NOMO-1 (cell line): ENCODE data around the gene UTP15.

ENCODE experiments used
- DNase-seq, 2 experiments: peaks; one replicate each; lab custom pipeline; 2025; ENCODE audit not compliant: unreplicated experiment in 2 of 2; lab: John Stamatoyannopoulos, UW

The UTP15 gene

GRCh38 chr5:73564675-73565074, 868 bp upstream of the UTP15 start:
- peak; percentile 18 for DNase-seq

DNA sequence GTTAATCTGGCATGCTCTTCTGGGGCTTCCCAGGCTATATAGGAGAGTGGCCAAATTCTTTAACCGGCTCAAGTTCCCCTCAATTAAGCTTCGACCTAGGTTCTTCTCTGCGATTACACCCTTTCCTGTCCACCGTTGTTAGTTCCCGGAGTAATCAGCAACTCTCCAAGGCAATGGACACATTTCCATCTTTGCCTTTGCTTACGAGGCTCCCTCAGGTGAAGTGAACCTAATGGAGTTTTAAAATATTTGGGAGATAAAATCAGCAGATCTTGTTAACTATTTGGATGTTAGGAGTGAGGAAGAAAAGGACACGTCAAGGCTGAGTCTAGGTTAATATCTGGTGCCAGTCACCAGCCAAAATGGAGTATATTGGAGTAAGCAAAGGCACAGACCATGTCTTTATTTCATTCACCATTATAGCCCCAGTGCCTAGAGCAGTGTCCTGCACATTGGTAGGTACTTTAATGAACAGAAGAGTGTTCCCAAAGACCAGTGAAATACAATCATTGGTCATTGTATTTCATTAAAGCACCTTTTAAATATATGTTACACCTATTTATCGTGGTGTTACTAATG, 515 bp downstream of the UTP15 start:
- DNase-seq = peak in 1 of 2 experiments; percentile 50

DNA sequence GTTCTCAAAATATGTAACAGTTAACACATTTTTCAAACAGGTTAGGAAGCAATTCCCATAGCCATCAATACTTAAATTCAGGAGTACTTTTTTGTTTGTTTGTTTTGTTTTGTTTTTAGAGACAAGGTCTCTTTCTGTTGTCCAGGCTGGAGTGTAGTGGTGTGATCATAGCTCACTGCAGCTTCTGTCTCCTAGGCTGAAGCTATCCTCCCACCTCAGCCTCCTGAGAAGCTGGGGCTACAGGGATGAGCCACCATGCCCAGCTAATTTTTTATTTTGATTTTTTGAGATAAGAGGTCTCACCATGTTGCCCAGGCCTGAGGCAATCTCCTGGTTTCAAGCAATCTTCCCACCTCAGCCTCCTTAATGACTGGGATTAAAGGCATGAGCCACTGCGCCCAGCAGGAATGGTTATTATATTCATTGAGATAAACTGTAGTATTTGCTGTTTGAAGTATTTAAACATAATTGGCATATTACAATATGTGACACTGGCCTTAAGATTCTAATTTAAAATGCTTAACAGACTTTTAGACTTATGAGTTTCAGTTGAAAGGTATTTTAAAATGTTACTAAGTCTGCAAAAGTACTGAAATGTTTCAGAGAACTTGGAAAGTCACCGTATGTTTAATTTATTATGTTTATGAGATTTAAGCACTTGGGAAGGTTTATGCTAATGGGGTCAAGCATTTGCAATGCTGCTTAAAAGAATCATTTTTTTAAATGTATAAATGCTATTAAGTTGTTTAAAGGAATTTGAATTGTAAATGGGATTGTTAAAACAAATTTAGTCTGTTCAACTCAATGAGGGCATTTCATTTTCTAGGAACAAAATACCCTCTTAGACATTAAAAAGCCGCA, 17.0 kb downstream of the UTP15 start:
- no peak for DNase-seq

DNA sequence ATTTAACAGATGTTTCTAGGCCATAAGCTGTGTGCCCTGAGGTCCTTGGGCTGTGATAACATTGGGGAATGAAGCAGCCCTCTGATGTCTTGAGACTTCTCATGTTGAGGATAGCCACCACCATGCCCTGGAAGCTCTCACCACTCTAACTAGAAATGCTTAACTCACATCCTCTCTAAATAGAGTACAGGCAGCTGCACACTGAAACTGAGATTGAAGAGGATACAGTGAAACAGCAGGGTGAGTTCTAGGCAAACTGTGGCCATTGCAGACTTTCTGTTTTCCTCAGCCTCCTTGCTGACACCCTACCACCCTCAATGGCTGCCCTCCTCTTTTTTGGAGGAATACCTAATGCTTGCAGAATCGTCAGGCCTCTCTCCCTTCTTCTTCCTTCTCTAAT, 22.4 kb downstream of the UTP15 start:
- DNase-seq = no peak

- DNase-seq = peak; percentile 21 to 59
Observed at GRCh38 chr5:73591102-73591695, 25.7 kb downstream of the UTP15 start.

GRCh38 chr5:73591698-73592501, 26.4 kb downstream of the UTP15 start:
- no peak for DNase-seq

DNA sequence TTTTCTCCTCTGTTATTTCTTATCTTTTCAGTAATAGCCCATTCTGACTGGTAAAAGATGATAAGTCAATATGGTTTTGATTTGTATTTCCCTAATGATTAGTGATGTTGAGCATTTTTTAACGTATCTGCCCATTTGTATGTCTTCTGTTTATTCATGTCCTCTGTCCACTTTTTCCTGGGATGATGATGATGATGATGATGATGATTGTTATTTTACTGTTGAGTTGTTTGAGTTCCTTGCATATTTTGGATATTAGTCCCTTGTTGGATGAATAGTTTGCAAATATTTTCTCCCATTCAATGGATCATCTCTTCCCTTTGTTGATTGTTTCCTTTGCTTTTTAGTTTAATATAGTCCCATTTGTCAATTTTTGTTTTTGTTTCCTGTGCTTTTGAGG, 27.0 kb downstream of the UTP15 start:
- DNase-seq = no peak

GRCh38 chr5:73596705-73597328, 31.3 kb downstream of the UTP15 start:
- peak in 1 of 2 experiments; percentile 16 for DNase-seq

- DNase-seq = no peak
Observed at GRCh38 chr5:73599380-73599779, 33.8 kb downstream of the UTP15 start.

- DNase-seq = peak in 1 of 2 experiments; percentile 30
Observed at GRCh38 chr5:73603998-73604397, 38.5 kb downstream of the UTP15 start.

DNA sequence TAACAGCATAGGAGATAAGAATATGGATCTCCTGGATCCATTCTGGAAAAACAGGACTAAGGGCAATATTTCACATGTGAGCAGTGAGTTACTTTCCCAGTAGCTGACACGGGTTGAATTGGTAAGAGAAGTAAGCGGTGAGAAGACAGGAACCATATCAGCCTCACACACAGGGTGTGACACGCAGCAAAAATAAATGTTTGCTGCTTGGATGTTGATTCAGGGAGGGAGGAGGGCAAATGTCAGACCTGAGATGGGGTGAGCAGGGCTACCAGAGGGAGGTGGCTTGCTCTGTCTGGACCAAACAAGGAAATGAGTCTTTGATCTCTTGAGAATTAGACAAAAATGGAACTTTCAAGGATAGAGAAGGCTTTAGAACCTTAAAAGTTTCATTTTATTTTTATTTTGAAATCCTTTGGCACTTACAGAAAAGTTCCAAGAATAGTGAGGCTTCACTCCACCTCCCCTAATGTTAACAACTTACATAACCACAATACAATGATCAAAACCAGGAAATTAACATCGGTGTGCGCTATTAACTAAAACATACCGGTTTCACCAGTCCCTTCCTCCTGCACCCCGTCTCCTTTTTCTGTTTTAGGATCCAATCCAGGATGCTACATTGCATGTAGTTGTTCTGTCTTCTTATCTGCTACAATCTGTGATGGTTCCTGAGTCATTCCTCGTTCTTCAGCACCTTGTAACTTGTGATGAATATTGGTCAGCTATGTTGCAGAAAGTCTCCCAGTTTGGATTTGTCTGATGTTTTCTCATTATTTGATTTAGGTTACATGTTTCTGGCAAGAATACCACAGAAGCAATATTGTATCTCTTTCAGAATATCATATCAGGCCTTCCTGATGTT, 39.9 kb downstream of the UTP15 start:
- DNase-seq = no peak

- DNase-seq = no peak
Observed at GRCh38 chr5:73606206-73606753, 40.7 kb downstream of the UTP15 start.

- DNase-seq = no peak
Observed at GRCh38 chr5:73607228-73607627, 41.7 kb downstream of the UTP15 start.

- no peak for DNase-seq
Observed at GRCh38 chr5:73612799-73613198, 47.3 kb downstream of the UTP15 start.

- DNase-seq = no peak
Observed at GRCh38 chr5:73615085-73615484, 49.5 kb downstream of the UTP15 start.

GRCh38 chr5:73615947-73616346, 50.4 kb downstream of the UTP15 start:
- no peak for DNase-seq

- no peak for DNase-seq
Observed at GRCh38 chr5:73617510-73618279, 52.2 kb downstream of the UTP15 start.

DNA sequence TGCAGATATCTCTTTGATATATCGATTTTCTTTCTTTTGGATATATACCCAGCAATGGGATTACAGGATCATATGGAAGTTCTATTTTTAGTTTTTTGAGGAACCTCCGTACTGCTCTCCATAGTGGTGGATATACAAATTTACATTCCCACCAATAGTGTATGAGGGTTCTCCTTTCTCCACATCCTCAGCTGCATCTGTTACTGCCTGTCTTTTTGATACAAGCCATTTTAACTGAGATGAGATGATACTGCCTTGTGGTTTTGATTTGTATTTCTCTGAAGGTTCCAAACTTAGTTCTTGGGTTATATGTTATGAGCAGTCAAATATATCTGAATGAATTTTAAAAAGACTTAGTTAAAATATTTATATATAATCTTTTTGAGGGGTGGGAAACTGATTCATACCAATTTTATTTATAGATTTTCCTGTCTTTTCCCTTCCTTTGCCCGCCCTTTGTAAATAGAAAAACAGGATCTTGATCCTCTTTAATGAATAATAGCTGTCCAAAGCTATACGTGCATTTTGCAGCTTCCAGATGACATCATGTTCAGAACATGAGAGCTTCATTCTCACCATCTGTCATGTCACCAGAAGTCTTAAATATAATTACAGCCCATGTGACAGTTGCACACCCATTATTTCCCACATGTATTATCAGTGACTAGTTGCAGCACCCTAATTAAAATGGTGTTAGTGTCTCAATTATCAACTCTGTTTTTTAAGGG, 54.2 kb downstream of the UTP15 start:
- no peak for DNase-seq
